ENCODE data around the gene TP53AIP1.

DNA sequence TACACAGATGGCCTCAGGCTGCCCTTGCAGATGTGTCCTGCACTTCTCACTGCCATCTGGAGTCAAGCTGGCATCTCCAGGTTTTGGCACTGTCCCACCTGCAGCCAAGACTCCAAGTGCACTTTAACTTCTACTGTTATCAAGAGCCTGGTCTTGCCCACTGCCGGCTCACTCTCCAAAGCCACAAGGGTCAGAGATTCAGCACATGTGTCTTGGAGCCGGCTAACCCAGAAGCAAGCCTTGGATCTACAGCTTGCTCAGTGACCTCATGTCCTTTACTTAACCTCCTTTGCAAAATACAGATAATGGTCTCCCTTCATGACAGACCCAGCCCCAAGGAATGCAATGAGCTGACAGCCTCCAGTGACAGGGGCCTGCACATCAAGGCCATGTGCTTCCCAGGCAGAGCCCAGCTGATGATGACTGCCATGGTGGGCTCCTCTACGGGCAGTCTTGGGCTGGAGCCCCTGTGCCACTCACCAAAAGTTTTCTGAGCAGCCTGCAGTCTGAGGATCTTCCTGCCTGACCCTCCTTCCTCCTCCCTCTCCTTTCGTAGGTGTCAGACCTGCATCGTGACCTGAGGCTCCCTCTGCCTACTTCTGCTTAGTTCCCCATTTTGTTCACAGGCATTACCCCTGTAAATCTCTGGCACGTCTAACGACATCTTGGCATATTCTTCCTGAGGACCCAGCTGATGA lies 9.0 kb downstream of the TP53AIP1 start:
- TF ChIP-seq SUZ12 (IDR thresholded peaks at IDR 0.05) (no peak), ELF4 (IDR thresholded peaks at IDR 0.05) (no peak), SP1 (IDR thresholded peaks at IDR 0.05) (no peak), LEF1 (IDR thresholded peaks at IDR 0.05; ENCODE audit: borderline replicate concordance) (no peak), BHLHE40 (IDR thresholded peaks at IDR 0.05; ENCODE audit: borderline replicate concordance) (no peak), NFRKB (IDR thresholded peaks at IDR 0.05) (no peak), FOXM1 (IDR thresholded peaks at IDR 0.05; ENCODE audit: borderline replicate concordance) (no peak), FOXK2 (IDR thresholded peaks at IDR 0.05) (no peak), FOXA1 (IDR thresholded peaks at IDR 0.05) (no peak), L3MBTL2 (conservative IDR thresholded peaks at IDR 0.05) (no peak), TARDBP (IDR thresholded peaks at IDR 0.05) (no peak), HDGF (IDR thresholded peaks at IDR 0.05; ENCODE audit: borderline replicate concordance) (no peak)
- TF ChIP-seq, protein P1, sequence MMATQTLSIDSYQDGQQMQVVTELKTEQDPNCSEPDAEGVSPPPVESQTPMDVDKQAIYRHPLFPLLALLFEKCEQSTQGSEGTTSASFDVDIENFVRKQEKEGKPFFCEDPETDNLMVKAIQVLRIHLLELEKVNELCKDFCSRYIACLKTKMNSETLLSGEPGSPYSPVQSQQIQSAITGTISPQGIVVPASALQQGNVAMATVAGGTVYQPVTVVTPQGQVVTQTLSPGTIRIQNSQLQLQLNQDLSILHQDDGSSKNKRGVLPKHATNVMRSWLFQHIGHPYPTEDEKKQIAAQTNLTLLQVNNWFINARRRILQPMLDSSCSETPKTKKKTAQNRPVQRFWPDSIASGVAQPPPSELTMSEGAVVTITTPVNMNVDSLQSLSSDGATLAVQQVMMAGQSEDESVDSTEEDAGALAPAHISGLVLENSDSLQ (IDR thresholded peaks at IDR 0.05), result no peak

All from HEK293T (cell line).